ENCODE measurements around the gene MALL.
"Not testable (repeated sequence)": the region's sequence is repeated elsewhere in the genome, so short reads cannot be mapped to it uniquely, and the experiment has no call there.

- not testable (repeated sequence) for TF ChIP-seq POLR2AphosphoS5 (IDR thresholded peaks at IDR 0.05; ENCODE audit: borderline replicate concordance, low read depth, low read length); EZH2 (IDR thresholded peaks at IDR 0.05); FOXP2 (optimal IDR thresholded peaks at IDR 0.05; ENCODE audit: control extremely low read depth, extremely low read length, insufficient read depth)
These were observed 80.7 kb downstream of the MALL start for GRCh38 chr2:110034935-110035334.
